SU-DHL-6 (cell line): ENCODE results near the gene MRPS27.

Experiments used
- EZH2phosphoT487 ChIP-seq: fragments of 200-600 bp; sonication (generic), shearing (Covaris generic); conservative IDR thresholded peaks from 2 replicates; pipeline ENCODE4 v1.6.1; 2018; ENCODE audit warnings: mild to moderate bottlenecking, antibody characterized with exemption, low read length, moderate library complexity, mixed read lengths
- TF ChIP-seq, protein P1 (sequence below): fragments of 200-600 bp; sonication (generic); IDR thresholded peaks from one replicate; pipeline ENCODE4 v1.5.1; 2017; ENCODE audit warnings: antibody characterized with exemption, mild to moderate bottlenecking, low read length, moderate library complexity; ENCODE audit not compliant: insufficient read depth, poor library complexity, severe bottlenecking

DNA sequence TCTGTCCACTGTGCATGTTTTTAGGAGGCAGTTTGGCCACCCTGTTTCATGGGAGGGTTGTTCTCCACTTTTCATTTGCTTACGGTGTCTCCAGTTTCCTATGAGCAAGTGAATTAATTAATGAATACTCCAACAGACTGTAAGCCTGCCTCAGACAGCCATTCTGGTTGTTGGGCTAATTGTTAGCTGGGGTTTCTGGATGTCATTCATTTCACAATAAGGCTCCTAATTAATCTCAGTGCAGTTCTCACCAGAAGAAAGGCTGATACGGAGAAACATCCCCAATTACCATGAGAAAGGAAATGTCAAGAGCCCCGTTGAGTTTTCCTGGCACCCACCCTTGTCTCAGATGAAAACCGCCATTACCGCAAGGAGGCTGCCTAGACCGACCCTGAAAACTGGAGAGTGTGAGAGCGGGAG, 136.9 kb downstream of the MRPS27 start:
- TF ChIP-seq, protein P1, sequence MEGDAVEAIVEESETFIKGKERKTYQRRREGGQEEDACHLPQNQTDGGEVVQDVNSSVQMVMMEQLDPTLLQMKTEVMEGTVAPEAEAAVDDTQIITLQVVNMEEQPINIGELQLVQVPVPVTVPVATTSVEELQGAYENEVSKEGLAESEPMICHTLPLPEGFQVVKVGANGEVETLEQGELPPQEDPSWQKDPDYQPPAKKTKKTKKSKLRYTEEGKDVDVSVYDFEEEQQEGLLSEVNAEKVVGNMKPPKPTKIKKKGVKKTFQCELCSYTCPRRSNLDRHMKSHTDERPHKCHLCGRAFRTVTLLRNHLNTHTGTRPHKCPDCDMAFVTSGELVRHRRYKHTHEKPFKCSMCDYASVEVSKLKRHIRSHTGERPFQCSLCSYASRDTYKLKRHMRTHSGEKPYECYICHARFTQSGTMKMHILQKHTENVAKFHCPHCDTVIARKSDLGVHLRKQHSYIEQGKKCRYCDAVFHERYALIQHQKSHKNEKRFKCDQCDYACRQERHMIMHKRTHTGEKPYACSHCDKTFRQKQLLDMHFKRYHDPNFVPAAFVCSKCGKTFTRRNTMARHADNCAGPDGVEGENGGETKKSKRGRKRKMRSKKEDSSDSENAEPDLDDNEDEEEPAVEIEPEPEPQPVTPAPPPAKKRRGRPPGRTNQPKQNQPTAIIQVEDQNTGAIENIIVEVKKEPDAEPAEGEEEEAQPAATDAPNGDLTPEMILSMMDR = no peak
- TF ChIP-seq EZH2phosphoT487 = no peak
